ENCODE data around the gene DGCR8.
A peak's percentile ranks its signal among the peaks of the same experiment; 100 is the strongest.

The DGCR8 gene

DNA sequence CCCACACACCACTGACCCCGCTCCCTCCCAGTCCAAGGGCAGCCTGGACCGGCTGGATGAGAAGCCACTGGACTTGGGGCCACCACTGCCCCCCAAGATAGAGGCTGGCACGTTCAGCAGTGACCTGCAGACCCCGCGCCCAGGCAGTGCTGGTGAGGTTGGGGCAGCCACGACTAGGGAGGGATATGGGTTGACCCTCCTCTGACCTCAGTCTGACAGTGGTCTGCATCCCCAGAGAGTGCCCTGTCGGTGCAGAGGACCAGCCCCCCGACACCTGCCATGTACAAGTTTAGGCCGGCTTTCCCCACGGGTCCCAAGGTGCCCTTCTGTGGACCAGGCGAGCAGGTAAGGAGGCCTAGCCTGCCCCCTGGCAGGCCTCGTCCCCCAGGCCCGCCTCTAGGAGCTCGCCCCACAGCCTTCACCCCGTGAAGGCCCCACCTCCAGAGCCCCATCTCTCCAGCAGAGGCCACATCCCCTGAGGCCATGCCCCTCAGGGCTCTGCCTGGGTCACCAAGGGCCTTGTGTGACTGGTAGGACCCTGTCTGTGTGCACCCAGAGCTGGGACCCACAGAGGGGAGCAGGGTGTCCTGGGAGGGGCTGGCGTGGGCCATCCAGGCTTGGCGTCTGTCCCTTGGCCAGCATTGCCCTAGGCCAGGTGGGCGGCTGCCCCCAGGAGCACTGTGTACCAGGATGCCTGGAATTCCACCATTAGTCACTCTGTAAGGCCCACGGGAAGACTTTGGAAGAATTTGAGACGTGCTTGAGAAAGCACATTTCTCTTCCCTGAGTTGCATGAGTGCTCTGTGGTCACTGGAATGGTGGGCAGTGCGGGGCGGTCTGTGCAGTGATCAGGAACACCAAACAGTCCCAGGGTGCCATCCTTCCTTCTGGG is 61.4 kb downstream of the DGCR8 start:
- TF ChIP-seq, protein P1, sequence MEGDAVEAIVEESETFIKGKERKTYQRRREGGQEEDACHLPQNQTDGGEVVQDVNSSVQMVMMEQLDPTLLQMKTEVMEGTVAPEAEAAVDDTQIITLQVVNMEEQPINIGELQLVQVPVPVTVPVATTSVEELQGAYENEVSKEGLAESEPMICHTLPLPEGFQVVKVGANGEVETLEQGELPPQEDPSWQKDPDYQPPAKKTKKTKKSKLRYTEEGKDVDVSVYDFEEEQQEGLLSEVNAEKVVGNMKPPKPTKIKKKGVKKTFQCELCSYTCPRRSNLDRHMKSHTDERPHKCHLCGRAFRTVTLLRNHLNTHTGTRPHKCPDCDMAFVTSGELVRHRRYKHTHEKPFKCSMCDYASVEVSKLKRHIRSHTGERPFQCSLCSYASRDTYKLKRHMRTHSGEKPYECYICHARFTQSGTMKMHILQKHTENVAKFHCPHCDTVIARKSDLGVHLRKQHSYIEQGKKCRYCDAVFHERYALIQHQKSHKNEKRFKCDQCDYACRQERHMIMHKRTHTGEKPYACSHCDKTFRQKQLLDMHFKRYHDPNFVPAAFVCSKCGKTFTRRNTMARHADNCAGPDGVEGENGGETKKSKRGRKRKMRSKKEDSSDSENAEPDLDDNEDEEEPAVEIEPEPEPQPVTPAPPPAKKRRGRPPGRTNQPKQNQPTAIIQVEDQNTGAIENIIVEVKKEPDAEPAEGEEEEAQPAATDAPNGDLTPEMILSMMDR (IDR thresholded peaks at IDR 0.05; ENCODE audit: low read depth, low read length), result no peak
- H3K4me3 ChIP-seq (replicated peaks in 1 of 2; ENCODE audit: low read depth in 2 of 2, low read length in 2 of 2), result no peak overlapping the region
- DNase-seq (ENCODE audit: low read depth in 2 of 2), result peak; percentile 44 to 74

DNA sequence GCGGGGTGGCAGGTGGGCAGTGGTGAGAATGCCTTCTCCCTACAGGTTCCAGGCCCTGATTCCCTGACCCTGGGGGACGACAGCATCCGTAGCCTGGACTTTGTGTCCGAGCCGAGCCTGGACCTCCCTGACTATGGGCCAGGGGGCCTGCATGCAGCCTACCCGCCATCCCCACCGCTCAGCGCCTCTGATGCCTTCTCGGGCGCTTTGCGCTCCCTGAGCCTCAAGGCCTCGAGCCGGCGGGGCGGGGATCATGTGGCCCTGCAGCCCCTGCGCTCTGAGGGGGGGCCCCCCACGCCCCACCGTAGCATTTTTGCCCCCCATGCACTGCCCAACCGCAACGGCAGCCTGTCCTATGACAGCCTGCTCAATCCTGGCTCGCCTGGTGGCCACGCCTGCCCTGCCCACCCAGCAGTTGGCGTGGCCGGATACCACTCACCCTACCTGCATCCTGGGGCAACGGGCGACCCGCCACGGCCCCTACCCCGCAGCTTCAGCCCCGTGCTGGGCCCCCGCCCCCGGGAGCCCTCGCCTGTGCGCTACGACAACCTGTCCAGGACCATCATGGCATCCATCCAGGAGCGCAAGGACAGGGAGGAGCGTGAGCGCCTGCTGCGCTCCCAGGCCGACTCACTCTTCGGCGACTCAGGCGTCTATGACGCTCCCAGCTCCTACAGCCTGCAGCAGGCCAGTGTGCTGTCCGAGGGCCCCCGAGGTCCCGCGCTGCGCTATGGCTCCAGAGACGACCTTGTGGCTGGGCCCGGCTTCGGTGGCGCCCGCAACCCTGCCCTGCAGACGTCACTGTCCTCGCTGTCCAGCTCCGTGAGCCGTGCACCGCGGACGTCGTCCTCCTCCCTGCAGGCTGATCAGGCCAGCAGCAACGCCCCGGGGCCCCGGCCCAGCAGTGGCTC is 62.9 kb downstream of the DGCR8 start:
- H3K4me3 ChIP-seq (replicated peaks in 1 of 2; ENCODE audit: low read depth in 2 of 2, low read length in 2 of 2), result no peak overlapping the region
- TF ChIP-seq, protein P1 (IDR thresholded peaks at IDR 0.05; ENCODE audit: low read depth, low read length), result no peak
- DNase-seq (ENCODE audit: low read depth in 2 of 2), result no peak

DNA sequence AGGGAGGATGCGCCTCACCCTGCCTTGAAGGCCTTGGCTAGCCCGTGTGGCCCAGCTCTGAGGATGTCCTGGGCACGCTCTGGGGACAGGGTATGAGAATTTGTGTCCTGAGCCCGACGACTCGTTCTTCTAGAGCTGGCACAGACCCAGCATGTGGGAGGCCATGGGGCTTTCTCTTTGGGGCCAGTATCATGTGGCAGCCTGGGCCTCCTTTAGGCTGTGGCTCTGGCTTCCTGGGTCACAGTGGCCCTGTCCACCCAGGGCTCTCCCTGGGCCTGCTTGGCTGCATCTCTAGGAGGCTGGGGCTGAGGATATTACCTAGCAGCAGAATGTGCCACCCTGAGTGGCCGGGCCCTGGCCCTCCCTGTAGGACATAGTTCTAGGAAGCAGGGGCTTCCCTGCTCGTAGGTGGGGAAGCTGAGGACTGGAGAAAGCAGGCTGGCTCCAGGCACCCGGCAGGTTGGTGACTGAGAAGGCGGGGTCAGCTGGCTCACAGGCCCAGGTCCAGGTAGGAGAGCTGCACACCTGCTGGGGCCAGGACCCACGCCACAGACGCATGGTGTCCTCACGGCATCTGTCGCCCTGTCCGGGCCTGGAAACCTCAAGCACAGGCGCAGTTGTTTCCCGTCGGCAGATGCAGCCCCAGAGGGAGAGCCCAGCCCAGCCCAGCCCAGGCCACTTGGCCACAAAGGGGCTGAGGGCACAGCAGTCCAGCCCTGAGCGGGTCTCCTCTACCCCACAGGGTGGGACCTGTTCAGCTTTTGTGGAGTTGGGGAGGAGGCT is 64.0 kb downstream of the DGCR8 start:
- H3K4me3 ChIP-seq (replicated peaks in 1 of 2; ENCODE audit: low read depth in 2 of 2, low read length in 2 of 2), result no peak overlapping the region
- DNase-seq (ENCODE audit: low read depth in 2 of 2), result no peak
- TF ChIP-seq, protein P1 (IDR thresholded peaks at IDR 0.05; ENCODE audit: low read depth, low read length), result no peak

DNA sequence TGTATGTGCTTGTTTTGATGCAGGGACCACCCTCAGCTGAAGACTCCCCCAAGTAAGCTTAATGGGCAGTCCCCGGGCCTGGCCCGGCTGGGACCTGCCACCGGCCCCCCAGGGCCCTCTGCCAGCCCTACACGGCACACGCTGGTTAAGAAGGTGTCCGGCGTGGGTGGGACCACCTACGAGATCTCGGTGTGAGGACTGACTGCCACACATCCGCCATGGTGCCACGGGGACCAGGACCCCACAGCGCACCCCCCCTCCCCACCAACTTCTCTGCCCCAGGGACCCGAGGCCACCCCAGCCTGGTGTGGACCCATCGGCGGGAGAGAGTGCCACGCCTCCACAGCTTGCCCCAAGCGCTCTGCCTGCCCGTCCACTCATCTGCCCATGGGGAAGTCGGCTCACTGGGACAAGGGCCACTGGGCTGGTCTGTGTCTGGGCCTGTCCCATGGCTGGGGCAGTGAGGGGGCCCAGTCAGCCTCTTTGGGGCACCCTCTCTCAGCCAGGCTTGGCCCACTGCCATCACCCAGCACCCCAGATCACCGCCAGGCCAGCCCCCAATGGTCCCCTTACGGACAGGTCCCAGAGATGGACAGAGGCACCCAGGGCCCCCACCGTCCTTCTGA is 65.3 kb downstream of the DGCR8 start:
- TF ChIP-seq, protein P1 (IDR thresholded peaks at IDR 0.05; ENCODE audit: low read depth, low read length), result no peak
- no peak for DNase-seq (ENCODE audit: low read depth in 2 of 2)
- H3K4me3 ChIP-seq (replicated peaks in 1 of 2; ENCODE audit: low read depth in 2 of 2, low read length in 2 of 2), result no peak overlapping the region

DNA sequence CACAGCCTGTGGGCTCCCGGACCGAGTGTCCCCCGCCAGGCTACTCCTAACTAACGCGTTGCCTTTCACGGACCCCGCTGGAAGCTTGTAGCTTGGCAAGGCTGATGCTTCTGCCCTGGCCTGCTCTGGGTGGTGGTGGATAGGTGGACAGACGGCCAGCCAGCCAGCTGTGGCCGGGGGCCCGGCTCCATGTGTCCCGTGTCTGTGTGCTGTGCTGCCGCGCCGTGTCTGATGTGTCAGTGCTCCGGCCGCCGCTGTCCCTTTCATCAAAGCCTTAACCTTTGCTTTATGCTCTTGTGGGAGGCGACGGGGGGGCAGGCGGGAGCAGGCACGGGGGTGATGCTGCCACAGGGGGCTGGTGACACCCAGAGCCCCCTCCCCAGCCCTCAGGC is 65.8 kb downstream of the DGCR8 start:
- TF ChIP-seq, protein P1 (IDR thresholded peaks at IDR 0.05; ENCODE audit: low read depth, low read length), result no peak
- H3K4me3 ChIP-seq (replicated peaks in 1 of 2; ENCODE audit: low read depth in 2 of 2, low read length in 2 of 2), result no peak overlapping the region
- DNase-seq (ENCODE audit: low read depth in 2 of 2), result no peak

DNA sequence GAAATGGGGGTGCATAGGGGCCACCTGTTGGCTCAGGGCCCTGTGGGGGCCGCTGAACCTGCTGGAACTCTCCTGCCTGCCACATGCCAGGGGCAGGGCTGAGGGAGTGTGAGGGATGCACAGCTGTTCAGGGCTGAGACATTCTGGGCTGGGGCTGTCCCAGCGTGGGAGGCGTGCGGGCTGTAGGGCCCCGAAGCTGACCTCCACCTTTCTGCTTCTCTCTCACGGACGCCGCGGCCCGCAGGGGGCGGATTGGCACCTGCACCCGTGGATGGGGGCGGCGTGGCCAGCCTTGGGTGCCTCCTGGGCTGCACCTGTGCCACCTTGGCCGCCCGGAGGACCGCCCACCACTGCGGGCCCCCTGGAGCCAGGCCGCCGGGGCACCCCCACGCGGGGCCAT is 66.7 kb downstream of the DGCR8 start:
- TF ChIP-seq, protein P1 (IDR thresholded peaks at IDR 0.05; ENCODE audit: low read depth, low read length), result no peak
- DNase-seq (ENCODE audit: low read depth in 2 of 2), result no peak
- no peak overlapping the region for H3K4me3 ChIP-seq (replicated peaks in 1 of 2; ENCODE audit: low read depth in 2 of 2, low read length in 2 of 2)
